Measurements from ENCODE around the gene QPRT.
"Not testable (repeated sequence)": the region's sequence is repeated elsewhere in the genome, so short reads cannot be mapped to it uniquely, and the experiment has no call there.

The QPRT gene

DNA sequence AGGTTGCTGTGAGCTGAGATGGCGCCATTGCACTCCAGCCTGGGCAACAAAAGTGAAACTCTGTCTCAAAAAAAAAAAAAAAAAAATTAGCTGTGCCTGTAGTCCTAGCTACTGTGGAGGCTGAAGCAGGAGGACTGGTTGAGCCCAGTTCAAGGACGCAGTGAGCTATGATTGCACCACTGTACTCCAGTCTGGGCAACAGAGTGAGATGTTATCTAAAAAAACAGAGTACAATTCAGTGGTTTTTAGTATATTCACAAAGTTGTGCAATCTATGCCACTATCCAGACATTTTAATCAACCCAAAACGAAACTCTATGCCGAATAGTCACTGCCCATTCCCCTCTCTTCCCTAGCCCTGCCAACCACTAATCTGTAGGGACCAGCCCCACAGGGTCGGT lies 41.7 kb downstream of the QPRT start:
- no peak for DNase-seq

DNA sequence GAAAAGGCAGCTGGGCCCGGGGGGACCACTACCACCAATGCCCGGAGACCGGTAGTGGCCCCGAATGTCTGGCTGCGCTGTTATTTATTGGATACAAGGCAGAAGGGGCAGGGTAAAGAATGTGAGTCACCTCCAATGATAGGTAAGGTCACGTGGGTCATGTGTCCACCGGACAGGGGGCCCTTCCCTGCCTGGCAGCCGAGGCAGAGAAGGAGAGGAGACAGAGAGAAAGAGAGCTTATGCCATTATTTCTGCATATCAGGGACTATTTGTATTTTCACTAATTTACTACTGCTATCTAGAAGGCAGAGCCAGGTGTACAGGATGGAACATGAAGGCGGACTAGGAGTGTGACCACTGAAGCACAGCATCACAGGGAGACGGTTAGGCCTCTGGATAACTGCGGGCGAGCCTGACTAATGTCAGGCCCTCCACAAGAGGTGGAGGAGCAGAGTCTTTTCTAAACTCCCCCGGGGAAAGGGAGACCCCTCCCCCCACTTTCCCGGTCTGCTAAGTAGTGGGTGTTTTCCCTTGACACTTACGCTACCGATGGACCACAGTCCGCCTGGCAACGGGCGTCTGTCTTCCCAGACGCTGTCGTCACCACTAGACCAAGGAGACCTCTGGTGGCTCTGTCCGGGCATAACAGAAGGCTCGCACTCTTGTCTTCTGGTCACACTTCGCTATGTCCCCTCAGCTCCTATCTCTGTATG lies 42.3 kb downstream of the QPRT start:
- DNase-seq: peak; percentile 52

DNA sequence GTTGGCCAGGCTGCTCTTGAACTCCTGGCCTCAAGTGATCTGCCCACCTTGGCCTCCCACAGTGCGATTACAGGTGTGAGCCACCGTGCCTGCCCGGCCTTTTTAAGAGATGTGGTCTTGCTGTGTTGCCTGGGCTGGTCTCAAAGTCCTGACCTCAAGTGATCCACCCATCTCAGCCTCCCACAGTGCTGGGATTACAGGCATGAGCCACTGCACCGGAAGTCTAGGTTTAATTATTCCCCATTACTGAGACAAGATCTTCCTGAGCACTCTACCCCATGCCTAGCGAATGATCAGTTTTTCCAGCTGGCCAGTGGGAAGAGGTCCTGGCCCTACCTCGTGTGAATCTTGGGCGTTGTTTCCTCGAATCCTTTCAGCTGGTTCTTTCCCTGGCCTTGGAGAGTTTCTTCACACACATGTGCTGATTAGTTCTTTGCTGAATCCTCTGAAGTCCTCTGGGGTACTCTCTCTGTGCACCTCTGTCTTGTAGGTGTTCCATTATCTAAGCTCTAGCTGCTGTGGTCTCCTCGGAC lies 47.9 kb downstream of the QPRT start:
- no peak for DNase-seq

DNA sequence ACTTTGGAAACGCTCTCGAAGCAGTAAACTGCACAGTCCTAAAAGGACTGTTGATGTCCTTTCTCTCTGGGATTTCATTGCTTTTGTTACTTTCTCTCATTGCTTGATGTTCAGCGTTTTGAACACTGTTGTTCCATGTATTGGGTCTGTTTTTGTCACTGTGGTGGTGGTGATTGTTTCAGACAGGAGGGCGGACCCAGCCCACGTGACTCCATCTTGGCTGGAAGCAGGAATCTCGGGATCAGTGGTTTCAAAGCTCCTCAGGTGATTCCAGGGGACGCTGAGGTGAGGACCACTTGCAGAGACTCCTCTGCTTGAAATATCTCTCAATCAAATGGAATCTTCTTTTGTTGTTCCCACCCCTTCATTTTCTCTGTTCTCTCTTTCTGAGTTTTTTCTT lies 48.5 kb downstream of the QPRT start:
- no peak for DNase-seq

DNA sequence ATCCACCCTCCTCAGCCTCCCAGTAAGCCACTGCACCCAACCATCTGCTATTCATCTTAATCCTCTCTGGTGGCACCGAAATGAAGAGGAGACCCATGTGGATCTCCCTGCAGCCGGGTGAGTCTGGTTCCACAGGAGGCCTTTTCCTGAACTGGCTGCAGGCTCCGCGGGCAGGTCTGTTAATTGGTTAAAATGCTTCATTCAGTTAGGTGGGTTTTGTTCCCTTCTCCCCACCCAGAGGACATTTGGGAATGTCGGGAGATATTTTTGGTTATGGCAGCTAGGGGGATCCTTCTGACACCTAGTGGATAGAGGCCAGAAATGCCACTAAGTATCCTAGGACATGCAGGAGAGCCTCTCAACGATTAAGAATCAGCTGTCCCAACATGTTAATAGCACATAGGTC lies 50.1 kb downstream of the QPRT start:
- DNase-seq: no peak

DNA sequence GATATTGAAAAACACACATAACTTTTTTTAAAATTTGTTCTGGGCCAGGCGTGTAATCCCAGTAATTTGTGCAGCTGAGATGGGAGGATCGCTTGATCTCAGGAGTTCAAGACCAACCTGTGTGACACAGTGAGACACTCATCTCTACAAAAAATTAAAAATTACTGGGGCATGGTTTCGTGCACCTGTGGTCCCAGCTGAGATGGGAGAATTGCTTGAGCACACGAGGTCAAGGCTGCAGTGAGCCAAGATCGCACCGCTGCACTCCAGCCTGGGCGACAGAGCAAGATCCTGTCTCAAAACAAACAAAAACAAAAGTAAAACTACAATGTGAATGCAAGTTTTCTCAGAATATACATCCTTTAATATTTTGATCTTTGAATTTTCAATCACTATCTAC lies 51.7 kb downstream of the QPRT start:
- no peak for DNase-seq

DNA sequence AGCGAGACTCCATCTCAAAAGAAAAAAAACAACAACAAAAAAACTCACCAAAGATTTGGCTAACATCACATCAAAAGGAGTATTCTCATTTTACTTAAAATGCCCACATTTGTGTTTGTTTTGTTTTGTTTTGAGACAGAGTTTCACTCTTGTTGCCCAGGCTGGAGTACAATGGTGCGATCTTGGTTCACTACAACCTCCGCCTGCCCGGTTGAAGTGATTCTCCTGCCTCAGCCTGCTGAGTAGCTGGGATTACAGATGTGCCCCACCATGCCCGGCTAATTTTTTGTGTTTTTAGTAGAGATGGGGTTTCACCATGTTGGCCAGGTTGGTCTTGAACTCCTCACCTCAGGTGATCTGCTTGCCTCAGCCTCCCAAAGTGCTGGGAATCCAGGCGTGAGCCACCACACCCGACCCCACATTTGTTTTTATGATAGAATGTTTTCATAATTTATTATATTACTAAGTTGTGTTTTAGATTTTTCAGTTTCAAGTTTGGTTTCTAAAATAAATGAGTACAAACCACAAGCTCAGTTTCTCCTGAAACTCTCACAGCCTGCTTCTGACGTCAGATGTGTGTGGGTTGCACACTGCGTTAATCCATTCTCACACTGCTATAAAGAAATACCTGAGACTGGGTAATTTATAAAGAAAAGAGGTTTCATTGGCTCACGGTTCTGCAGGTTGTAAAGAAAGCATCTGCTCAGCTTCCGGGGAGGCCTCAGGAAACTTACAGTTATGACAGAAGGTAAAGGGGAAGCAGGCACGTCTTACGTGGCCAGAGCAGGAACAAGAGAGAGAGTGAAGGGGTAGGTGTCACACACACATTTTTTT lies 53.0 kb downstream of the QPRT start:
- DNase-seq: not testable (repeated sequence)

DNA sequence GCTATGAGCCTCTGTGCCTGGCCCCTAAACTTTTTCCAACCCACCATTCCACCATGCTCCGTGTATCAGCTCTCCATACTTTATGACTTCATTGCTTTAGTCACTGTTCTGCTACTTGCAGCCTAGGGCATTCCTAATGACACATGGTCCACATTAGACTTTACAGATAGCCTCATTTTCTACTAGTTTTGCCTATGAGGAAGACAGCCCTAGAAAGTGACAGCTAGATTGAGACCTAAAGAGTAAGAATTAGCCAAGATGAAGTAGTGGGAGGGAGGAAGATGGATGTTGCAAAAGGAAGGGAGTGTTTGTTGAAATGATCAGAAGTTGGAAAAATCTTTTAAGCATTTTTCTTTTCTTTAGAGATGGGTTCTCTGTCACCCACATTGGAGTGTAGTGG lies 55.8 kb downstream of the QPRT start:
- no peak for DNase-seq

DNA sequence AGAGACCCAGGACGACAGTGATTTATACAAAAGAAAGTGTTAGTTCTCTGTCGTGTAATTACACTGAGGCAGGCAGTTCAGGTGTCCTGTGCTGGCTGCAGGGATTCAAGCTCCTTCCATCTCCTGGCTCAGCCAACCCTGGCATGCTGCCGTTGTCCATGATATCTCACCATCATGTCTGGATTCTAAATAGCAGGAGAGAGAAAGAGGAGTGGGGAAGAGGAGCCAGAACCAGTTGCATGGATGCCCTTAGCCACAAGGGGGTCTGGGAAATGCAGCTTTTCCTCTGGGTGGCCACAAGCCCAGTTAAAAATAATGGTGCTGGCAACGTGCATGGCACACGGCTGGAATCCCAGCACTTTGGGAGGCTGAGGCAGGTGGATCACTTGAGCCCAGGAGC lies 57.1 kb downstream of the QPRT start:
- no peak for DNase-seq

DNA sequence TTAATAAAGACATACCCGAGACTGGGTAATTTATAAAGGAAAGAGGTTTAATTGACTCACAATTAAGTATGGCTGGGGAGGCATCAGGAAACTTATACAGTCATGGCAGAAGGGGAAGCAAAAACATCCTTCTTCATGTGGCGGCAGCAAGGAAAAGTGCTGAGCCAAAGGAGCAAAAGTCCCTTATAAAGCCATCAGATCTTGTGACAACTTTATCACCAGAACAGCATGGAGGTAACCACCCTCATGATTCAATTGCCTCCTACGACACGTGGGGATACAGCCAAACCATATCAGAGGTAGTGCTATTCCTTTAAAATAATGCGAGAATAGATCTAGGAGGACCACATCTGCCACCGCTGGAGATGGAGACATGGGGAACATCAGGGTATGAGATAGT lies 57.8 kb downstream of the QPRT start:
- no peak for DNase-seq

DNA sequence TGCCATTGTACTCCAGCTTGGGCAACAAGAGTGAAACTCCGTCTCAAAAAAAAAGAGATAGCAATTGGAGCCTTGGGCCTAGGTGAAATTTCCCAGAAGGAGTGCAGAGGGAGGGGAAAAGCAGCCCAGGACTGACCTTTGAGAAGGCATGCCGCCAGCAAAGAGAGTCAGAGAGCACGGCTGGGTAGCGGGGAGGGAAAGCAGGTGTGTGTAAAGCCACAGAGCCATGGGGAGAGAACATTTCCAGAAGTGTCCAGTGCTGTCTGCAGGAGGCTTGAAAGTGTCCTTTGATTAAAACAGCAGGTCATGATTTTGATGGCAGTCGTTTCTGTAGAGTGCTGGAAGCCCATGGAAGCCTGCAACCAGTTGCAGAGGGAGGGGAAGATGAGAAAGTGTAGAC lies 58.7 kb downstream of the QPRT start:
- DNase-seq: no peak

DNA sequence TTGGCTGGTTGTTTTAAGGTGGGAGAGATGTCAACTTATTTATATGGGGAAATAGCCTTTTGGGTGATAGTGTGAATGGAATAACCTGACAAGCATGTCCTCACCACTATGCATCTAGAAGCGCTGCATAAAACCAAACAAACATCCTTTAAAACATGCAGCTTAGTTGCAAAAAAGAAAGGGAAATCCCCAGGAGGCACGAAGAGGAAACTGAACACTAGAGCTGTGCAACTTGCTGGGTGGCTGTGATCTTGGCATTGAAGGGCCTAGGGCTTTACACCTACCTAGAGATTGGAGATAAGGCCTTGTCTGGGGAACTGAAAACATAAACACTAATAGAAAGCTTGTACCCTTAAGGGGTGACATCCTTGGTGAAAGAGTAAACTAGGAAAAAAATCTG lies 59.5 kb downstream of the QPRT start:
- no peak for DNase-seq

DNA sequence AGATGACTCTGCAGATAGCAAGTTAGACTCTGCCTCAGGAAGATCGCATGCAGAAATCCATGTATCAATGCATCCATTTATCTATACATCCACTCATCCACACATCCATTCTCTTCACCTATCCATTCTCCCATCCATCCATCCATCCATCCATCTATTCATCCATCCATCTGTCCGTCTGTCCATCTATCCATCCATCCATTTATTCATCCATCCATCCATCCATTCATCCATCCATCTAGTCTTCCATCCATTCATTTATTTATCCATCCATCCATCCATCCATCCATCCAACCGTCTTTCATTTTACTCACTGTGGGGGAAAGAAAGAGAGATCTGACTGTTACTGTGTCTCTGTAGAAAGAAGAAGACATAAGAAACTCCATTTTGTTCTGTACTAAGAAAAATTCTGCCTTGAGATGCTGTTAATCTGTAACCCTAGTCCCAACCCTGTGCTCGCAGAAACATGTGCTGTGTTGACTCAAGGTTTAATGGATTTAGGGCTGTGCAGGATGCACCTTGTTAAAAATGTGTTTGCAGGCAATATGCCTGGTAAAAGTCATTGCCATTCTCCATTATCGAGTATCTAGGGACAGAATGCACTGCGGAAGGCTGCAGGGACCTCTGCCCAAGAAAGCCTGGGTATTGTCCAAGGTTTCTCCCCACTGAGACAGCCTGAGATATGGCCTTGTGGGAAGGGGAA lies 61.1 kb downstream of the QPRT start:
- not testable (repeated sequence) for DNase-seq

DNA sequence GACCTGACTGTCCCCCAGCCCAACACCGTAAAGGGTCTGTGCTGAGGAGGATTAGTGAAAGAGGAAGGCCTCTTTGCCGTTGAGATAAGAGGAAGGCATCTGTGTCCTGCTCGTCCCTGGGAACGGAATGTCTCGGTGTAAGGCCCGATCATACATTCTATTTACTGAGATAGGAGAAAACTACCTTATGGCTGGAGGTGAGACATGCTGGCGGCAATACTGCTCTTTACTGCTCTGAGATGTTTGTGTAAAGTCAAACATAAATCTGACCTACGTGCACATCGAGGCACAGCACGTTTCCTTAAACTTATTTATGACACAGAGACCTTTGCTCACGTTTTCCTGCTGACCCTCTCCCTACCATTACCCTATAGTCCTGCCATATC lies 61.6 kb downstream of the QPRT start:
- DNase-seq: not testable (repeated sequence)

DNA sequence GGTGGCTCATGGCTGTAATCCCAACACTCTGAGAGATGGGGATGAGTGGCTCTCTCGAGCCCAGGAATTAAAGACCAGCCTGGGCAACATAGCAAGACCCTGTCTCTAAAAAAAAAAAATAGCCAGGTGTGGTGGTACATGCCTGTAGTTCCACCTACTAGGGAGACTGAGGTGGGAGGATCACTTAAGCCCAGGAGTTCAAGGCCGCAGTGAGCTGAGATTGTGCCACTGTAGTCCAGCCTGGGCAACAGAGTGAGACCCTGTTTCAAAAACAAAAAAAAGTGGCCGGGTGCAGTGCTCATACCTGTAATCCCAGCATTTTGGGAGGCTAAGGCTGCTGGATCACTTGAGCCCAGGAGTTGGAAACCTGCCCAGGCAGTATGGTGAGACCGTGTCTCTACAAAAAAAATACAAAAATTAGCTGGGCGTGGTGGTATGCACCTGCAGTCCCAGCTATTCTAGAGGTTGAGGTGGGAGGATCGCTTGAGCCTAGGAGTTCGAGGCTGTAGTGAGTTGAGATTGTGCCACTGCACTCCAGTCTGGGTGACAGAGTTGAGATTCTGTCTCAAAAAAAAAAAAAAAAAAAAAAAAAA lies 63.8 kb downstream of the QPRT start:
- peak; percentile 21 for DNase-seq

DNA sequence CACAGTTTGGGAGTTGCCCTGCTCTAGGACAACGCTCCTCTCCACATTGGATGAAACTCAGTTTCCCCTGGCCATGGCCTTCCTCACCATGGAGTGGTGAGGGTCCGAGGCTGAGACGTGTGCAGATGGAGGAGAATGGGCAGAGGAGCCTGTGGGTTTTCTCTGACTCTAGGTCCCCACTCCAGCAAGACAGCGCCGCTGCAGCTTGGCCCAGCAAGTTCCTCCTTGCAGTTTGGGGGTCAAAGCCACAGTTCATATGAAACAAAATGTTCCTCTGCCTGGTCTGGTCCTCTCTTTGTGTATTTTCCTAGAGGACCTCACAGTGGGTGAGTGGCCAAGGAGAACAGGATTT lies 64.5 kb downstream of the QPRT start:
- no peak for DNase-seq

DNA sequence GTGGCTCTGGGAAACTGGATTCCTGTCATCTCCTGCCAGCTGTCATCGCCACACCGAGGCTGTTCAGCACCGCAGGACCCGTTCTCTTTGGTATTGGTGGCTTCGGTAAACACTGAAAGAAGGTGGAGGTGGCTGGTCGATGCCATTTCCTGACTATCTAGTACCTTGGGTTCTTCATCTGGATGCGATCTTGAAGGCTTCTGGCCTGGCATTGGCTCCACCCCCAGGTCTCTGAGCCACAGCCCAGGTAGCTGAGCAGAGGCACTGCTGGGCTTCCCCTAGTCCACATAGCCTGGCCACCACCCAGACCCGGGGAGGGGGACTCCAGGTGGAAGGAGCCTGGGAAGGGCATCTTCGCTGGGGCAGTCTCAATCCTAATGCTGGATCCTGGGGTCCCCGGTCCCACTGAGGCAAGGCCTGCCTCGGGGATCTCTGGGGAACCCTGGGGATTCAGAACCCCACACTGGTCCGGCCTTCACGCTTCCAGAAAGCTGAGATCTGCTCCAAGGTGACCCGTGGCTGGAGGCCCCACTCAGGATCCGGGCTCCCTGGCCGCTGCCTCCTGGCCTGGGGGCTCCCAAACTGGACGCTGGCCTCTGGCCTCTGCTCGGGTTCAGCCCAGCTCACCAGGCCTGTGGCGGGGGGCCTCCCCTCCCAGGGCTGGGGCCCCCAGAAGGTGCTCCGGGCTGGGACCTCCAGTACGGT lies 65.0 kb downstream of the QPRT start:
- DNase-seq: no peak

DNA sequence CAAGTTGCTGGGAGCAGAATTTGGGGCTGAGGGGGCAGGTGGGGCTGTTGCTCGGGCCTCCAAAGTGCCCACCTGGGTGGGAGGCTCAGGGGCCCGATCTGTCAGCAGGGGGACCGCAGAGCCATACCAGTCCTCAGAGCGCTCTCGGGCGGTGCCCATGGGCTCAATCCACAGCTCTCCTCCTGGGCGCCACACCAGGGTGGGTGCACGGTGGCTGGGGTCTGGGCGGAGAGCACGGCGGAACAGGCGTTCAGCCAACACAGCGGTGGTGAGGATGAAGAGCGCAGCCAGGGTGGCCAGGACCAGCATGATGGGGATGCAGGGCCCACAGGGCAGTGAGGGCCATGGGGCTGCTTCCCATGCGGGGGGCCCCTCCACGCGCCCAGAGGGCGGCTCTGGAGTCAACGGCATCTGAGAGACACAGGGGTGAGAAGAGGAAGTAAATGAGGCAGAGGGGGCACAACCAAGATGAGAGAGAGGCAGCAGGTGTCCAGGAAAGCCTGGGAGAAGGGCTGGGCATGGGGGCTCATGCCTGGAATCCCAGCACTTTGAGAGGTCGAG lies 65.6 kb downstream of the QPRT start:
- DNase-seq: no peak

DNA sequence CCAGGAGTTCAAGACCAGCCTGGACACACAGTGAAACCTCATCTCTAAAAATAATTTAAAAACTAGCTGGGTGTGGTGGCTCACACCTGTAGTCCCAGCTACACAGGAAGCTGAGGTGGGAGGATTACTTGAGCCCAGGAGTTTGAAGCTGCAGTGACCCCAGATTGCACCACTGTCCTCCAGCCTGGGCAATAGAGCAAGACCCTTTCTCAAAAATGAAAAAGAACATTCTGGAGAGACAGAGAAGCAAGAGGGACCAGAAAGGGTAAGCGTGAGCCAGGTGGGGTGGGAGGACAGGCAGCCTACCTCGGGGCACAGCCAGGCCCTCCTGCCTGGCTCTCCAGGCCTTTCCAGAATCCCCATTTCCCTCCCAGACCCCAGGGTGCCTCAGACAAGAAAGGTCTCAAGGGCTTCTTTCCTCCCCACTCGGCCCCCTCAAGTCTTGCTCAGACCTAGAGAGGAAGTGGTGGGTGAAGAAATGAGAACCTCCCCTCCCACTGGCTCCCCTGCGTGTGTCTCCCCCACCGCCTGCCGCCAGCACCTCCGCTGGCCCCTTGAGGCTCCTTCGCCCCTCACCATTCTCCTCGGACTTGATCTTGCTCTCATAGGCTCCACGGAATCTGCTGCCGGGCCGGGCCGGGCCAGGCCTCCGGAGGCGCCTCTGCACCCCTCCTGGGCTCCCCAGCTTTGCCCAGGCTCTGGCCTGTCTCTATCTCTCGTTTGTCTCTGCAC lies 66.3 kb downstream of the QPRT start:
- DNase-seq: no peak

DNA sequence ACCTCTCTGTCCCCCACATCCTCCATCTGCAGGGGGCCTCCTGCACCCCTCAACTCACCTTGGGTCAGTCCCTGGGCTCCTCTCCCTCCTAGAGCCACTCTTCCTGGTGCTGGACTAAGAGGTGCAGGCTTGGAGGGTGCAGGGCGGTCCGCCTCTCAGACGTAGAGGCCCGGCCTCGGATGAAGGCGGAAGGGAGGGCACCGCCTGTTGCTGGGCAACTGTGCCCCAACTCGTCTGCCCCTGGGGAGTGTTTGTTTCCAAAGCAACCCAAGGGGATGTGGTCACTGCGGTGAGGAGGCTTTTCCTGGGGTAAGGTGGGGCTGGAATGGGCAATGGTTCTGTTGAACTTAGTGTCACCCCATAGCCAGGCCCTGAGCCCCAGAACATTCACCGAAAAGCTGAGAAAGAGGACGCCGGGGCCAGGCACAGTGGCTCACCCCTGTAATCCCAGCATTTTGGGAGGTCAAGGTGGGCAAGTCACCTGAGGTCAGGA lies 66.9 kb downstream of the QPRT start, which contains the start of gene C16orf54:
TSS of gene C16orf54 (minus strand) at position 138 of the 493 bp plus-strand sequence. CDS start 1,039 bp downstream, outside the sequence.
- DNase-seq: no peak

DNA sequence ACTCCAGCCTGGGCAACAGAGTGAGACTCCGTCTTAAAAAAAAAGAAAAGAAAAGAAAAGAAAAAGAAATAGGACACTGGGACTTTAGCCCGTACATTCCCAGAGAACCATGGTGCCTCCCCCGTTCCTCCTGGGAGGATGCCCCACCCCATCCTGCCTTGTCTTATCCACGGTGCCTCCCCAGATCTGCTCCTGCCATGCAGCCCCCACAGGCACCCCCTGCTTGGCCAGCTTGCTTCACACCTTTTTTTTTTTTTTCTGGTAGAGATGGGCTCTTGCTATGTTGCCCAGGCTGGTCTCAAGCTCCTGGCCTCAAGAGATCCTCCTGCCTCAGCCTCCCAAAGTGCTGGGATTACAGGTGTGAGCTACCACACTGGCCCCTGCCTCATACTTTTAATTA lies 67.5 kb downstream of the QPRT start:
- not testable (repeated sequence) for DNase-seq

Data from DMS79 treated with DMSO at 0.1 percent for 48 hours (cell line).